T-helper 2 cell treated with Interferon-gamma antibody and Interleukin-4, amounts not matched to agents 5 μg/mL and 100 μg/mL, for 36 hours (primary cell): Measurements from ENCODE around the gene LBP.
"Not testable (repeated sequence)": the region's sequence is repeated elsewhere in the genome, so short reads cannot be mapped to it uniquely, and the experiment has no call there.

Source experiments
- DNase-seq: peaks from one replicate; pipeline ENCODE4 v3.0.0; 2021; ENCODE audit warnings: low spot score
- H3K27ac Mint-ChIP-seq: one replicate; pipeline ENCODE4 v1.8.0; 2021; ENCODE audit warnings: mild to moderate bottlenecking, mixed read lengths
- H3K27me3 Mint-ChIP-seq: one replicate; pipeline ENCODE4 v1.8.0; 2021; ENCODE audit warnings: low read depth, mixed read lengths
- H3K36me3 Mint-ChIP-seq: one replicate; pipeline ENCODE4 v1.8.0; 2021; ENCODE audit warnings: low read depth, mixed read lengths
- H3K4me1 Mint-ChIP-seq: one replicate; pipeline ENCODE4 v1.8.0; 2021; ENCODE audit warnings: low read depth, mixed read lengths
- H3K4me3 Mint-ChIP-seq: one replicate; pipeline ENCODE4 v1.8.0; 2022; ENCODE audit warnings: mild to moderate bottlenecking, moderate library complexity, mixed read lengths
- H3K9me3 Mint-ChIP-seq: one replicate; pipeline ENCODE4 v1.8.0; 2021; ENCODE audit warnings: mixed read lengths

LBP gene

GRCh38 chr20:38331814-38332213, 14.5 kb upstream of the LBP start:
- Mint-ChIP-seq H3K27ac (no peak overlapping the region), H3K4me1 (no peaks in the 10 kb centered on the region), H3K9me3 (no peaks in the 10 kb centered on the region), H3K36me3 (no peaks in the 10 kb centered on the region), H3K27me3 (peaks cover 3% of the 10 kb centered on the region), H3K4me3 (no peak overlapping the region)
- DNase-seq = no peak

- H3K4me3 Mint-ChIP-seq = no peak overlapping the region
- H3K27ac Mint-ChIP-seq = no peak overlapping the region
- H3K4me1 Mint-ChIP-seq = no peaks in the 10 kb centered on the region
- H3K27me3 Mint-ChIP-seq = peaks cover 3% of the 10 kb centered on the region
- DNase-seq = no peak
- H3K9me3 Mint-ChIP-seq = peaks cover 9% of the 10 kb centered on the region
- H3K36me3 Mint-ChIP-seq = no peaks in the 10 kb centered on the region
These were observed 12.3 kb upstream of the LBP start for GRCh38 chr20:38334016-38334415.

- DNase-seq = no peak
- H3K4me3 Mint-ChIP-seq = no peak overlapping the region
- H3K27me3 Mint-ChIP-seq = peaks cover 2% of the 10 kb centered on the region
- H3K9me3 Mint-ChIP-seq = peaks cover 9% of the 10 kb centered on the region
- H3K27ac Mint-ChIP-seq = no peak overlapping the region
- no peaks in the 10 kb centered on the region for H3K4me1 Mint-ChIP-seq
- no peaks in the 10 kb centered on the region for H3K36me3 Mint-ChIP-seq
These were observed 9.6 kb upstream of the LBP start for GRCh38 chr20:38336726-38337125.

DNA sequence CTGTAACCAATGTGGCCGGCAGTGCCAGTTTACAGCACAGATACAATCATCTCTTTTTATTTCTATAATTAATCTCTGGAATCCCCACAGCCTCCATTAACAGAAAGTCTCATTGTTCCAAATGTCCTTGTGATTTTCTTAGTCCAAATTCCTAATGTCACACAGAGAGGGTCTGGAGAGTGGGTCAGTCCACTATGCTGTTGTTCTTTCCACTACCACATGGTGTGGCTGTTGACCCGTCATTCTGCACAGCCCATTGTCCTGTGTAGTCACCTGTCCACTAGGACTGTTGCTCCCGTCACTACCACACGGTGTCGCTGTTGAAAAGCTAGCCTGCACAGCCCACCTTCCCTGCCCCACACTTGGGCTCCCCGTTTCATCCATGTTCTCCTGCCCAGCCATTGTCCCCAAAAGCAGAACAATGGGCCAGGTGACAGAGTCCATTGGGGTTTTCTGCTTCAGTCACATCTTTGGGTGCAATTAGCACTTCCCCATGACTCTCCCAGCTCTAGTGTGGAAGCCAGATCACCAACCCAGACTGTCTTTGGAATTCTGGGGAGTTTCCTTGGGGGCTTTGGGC, 8.6 kb upstream of the LBP start:
- Mint-ChIP-seq H3K9me3 (peaks cover 9% of the 10 kb centered on the region), H3K27ac (no peak overlapping the region), H3K27me3 (no peaks in the 10 kb centered on the region), H3K4me3 (no peak overlapping the region), H3K4me1 (no peaks in the 10 kb centered on the region), H3K36me3 (no peaks in the 10 kb centered on the region)
- no peak for DNase-seq

DNA sequence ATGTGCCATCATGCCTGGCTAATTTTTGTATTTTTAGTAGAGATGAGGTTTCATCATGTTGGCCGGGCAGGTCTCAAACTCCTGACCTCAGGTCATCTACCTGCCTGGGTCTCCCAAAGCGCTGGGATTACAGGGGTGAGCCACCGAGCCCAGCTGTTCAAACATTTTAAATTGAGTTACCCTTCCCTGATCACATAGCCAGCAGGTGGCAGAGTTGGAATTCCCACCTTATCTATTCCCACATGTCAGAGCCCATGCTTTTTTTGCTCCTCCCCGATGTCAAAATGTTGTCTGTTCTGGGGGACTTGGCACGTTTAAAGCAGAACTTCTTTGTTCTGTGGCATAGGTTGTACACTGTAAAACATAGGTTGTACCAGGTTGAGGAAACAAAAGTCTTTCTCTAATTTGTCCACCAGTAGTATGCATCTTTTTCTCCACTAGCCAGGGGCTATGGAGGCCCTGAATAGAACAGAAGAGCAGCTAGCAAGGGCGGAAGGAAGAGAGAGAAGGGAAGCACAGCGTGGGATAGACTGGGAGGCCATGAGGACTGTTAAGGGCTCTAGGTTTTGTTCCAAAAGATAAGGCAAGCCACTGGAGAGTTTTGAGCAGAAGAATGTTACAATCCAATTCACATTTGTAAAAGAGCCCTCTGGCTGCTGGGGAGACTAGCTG, 7.3 kb upstream of the LBP start:
- Mint-ChIP-seq H3K27ac (no peak overlapping the region), H3K9me3 (peaks cover 9% of the 10 kb centered on the region), H3K4me1 (no peaks in the 10 kb centered on the region), H3K36me3 (no peaks in the 10 kb centered on the region), H3K4me3 (no peak overlapping the region), H3K27me3 (no peaks in the 10 kb centered on the region)
- no peak for DNase-seq

GRCh38 chr20:38339521-38339896, 6.8 kb upstream of the LBP start:
- not testable (repeated sequence) for H3K4me3 Mint-ChIP-seq, H3K36me3 Mint-ChIP-seq, DNase-seq, H3K27me3 Mint-ChIP-seq, H3K4me1 Mint-ChIP-seq, H3K27ac Mint-ChIP-seq, H3K9me3 Mint-ChIP-seq

GRCh38 chr20:38339997-38340396, 6.3 kb upstream of the LBP start:
- Mint-ChIP-seq H3K4me1 (no peaks in the 10 kb centered on the region), H3K9me3 (peaks cover 9% of the 10 kb centered on the region), H3K27ac (no peak overlapping the region), H3K27me3 (no peaks in the 10 kb centered on the region), H3K36me3 (no peaks in the 10 kb centered on the region), H3K4me3 (no peak overlapping the region)
- no peak for DNase-seq

- no peaks in the 10 kb centered on the region for H3K36me3 Mint-ChIP-seq
- H3K9me3 Mint-ChIP-seq = peaks cover 9% of the 10 kb centered on the region
- H3K4me1 Mint-ChIP-seq = no peaks in the 10 kb centered on the region
- H3K27me3 Mint-ChIP-seq = no peaks in the 10 kb centered on the region
- H3K27ac Mint-ChIP-seq = no peak overlapping the region
- no peak overlapping the region for H3K4me3 Mint-ChIP-seq
- DNase-seq = no peak
These were observed 5.6 kb upstream of the LBP start for GRCh38 chr20:38340693-38341092.

GRCh38 chr20:38342216-38342615, 4.1 kb upstream of the LBP start:
- Mint-ChIP-seq H3K27ac (no peak overlapping the region), H3K27me3 (no peaks in the 10 kb centered on the region), H3K9me3 (peaks cover 9% of the 10 kb centered on the region), H3K4me1 (no peaks in the 10 kb centered on the region), H3K4me3 (no peak overlapping the region), H3K36me3 (no peaks in the 10 kb centered on the region)
- no peak for DNase-seq

DNA sequence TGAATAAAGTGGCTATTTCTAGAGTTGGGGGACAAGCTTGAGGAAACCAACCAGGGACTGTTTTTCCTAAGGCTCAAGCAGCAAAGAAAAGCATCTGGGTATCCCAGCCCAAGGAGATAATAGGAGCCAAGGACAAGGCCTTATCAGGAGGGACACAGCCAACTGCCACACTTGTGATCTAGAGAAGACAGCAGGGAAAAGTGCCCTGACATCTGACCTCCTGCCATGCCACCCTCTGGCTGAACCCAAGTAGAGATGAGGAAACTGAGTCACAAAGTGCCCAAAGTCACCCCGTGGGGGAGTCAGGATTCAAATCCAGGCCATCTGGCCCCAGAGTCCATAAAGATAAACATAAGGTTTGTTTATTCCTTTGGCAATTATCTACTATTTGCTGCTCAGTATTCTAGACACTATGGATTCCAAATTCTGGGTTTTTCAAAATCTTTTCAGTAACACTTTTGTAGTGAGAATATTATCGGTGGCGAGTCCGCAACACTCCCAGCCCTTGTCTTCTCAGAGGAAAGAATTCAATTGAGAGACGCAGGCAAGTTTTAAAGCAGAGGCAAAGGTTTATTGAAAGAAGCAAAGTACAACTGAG, 3.5 kb upstream of the LBP start:
- DNase-seq = no peak
- Mint-ChIP-seq H3K27ac (no peak overlapping the region), H3K4me3 (no peak overlapping the region), H3K36me3 (no peaks in the 10 kb centered on the region), H3K9me3 (peaks cover 5% of the 10 kb centered on the region), H3K27me3 (no peaks in the 10 kb centered on the region), H3K4me1 (no peaks in the 10 kb centered on the region)

- Mint-ChIP-seq H3K4me3 (no peak overlapping the region), H3K4me1 (no peaks in the 10 kb centered on the region), H3K9me3 (no peaks in the 10 kb centered on the region), H3K27me3 (no peaks in the 10 kb centered on the region), H3K27ac (no peak overlapping the region), H3K36me3 (no peaks in the 10 kb centered on the region)
- no peak for DNase-seq
These were observed 2.8 kb upstream of the LBP start for GRCh38 chr20:38343311-38344106.

DNA sequence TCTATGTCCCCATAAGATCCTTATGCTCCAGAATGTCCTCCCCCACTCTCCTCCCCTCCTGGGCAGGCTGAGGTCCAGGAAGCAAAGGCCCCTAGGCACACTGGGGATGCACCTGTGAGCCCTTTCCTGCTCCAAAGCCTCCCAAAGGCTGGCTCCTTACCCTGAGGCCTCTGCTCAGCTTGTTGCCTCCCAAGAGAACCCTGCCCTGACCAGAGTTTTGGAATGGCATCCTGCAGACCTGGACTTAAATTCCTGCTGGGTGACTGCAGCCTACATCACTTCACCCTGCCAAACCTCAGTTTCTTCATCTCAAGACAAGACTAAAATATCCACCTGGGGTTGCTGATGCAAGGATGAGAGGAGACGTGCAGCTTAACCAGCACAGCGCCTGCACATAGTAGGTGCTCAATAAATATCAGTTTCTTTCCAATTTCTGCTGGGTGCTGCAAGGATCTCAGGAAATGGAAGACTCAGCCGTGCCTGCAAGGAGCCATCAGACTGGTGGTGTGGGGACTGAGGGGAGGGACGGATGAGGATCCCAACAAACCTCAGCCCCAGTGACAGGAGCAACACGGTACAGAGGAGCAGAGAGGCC, 2.1 kb upstream of the LBP start:
- no peaks in the 10 kb centered on the region for H3K27me3 Mint-ChIP-seq
- no peak overlapping the region for H3K27ac Mint-ChIP-seq
- H3K9me3 Mint-ChIP-seq = no peaks in the 10 kb centered on the region
- H3K4me3 Mint-ChIP-seq = no peak overlapping the region
- no peak for DNase-seq
- no peaks in the 10 kb centered on the region for H3K36me3 Mint-ChIP-seq
- no peaks in the 10 kb centered on the region for H3K4me1 Mint-ChIP-seq

DNA sequence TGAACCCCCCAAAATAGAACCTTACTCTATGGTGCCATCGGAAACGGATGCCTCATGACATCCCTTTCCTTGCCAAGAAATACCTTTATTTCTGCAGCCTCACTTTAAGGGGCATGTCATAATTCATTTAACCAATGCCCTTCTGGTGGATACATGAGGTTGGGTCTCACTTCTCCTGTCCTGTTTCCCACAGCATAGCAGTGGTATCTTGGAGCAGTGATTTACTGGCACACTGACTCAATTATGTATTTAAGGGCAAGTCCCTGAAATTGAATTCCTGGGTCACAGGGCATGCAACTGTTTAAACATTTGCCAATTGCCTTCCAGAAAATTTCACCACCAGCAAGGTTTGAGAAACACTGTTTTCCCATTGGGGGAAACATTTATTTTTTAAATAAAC, 639 bp upstream of the LBP start:
- H3K27me3 Mint-ChIP-seq = no peaks in the 10 kb centered on the region

GRCh38 chr20:38346741-38347140, 459 bp downstream of the LBP start:
- Mint-ChIP-seq H3K27me3 (no peaks in the 10 kb centered on the region), H3K4me3 (no peak overlapping the region), H3K4me1 (no peaks in the 10 kb centered on the region), H3K36me3 (no peaks in the 10 kb centered on the region), H3K9me3 (no peaks in the 10 kb centered on the region), H3K27ac (no peak overlapping the region)
- no peak for DNase-seq

More for the DNA sequence above, 639 bp upstream of the LBP start:
- Mint-ChIP-seq H3K4me1 (no peaks in the 10 kb centered on the region), H3K4me3 (no peak overlapping the region), H3K9me3 (no peaks in the 10 kb centered on the region), H3K36me3 (no peaks in the 10 kb centered on the region), H3K27ac (no peak overlapping the region)
- no peak for DNase-seq
